Prostate gland (tissue), 2 donors: Measurements from ENCODE around the gene FOXE3.

ENCODE experiments used
- POLR2AphosphoS5 ChIP-seq: sonication (generic); formaldehyde crosslinking; IDR thresholded peaks from one replicate; pipeline ENCODE4 v1.6.1; 2017; ENCODE audit warnings: antibody characterized with exemption
- TF ChIP-seq, protein P1 (sequence below), 4 experiments: fragments of 200-600 bp in 2 of 4; fragments of 450-650 bp in 2 of 4; sonication (generic) in 2 of 4; IDR thresholded peaks; 1 replicate in 3 of 4; 2 replicates in 1 of 4; pipeline ENCODE4 v1.5.1; 2016 to 2019; ENCODE audit warnings: antibody characterized with exemption in 4 of 4, mild to moderate bottlenecking in 2 of 4, moderate library complexity in 2 of 4

DNA sequence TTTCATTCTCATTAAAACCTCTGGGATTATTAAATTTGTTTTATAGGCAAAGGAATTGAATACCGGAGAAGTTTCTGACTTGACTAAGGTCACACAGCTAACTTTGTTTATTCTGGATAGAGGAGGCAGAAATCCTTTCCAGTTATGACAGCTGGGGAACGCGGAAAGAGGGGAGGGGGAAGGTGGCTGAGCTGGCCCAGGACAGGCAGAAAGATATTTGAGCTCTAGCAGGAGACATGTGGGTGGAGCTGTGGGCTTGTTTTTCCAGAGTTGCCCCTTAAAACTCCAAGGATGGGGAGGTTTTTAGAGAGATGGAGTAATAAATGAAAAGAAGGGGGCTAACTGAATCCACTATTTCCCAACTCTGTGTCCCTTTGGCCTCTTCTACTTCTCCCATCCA, 49.5 kb downstream of the FOXE3 start:
- TF ChIP-seq, protein P1, sequence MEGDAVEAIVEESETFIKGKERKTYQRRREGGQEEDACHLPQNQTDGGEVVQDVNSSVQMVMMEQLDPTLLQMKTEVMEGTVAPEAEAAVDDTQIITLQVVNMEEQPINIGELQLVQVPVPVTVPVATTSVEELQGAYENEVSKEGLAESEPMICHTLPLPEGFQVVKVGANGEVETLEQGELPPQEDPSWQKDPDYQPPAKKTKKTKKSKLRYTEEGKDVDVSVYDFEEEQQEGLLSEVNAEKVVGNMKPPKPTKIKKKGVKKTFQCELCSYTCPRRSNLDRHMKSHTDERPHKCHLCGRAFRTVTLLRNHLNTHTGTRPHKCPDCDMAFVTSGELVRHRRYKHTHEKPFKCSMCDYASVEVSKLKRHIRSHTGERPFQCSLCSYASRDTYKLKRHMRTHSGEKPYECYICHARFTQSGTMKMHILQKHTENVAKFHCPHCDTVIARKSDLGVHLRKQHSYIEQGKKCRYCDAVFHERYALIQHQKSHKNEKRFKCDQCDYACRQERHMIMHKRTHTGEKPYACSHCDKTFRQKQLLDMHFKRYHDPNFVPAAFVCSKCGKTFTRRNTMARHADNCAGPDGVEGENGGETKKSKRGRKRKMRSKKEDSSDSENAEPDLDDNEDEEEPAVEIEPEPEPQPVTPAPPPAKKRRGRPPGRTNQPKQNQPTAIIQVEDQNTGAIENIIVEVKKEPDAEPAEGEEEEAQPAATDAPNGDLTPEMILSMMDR (IDR thresholded peaks at IDR 0.05), result no peak
- no peak for TF ChIP-seq POLR2AphosphoS5
